NCI-H2227 (cell line): Measurements from ENCODE around the gene SSC4D.
"Not testable (repeated sequence)": the region's sequence is repeated elsewhere in the genome, so short reads cannot be mapped to it uniquely, and the experiment has no call there.

ENCODE experiments used
- DNase-seq: peaks from one replicate; lab custom pipeline; 2025; ENCODE audit not compliant: unreplicated experiment; lab: John Stamatoyannopoulos, UW

Gene SSC4D

DNA sequence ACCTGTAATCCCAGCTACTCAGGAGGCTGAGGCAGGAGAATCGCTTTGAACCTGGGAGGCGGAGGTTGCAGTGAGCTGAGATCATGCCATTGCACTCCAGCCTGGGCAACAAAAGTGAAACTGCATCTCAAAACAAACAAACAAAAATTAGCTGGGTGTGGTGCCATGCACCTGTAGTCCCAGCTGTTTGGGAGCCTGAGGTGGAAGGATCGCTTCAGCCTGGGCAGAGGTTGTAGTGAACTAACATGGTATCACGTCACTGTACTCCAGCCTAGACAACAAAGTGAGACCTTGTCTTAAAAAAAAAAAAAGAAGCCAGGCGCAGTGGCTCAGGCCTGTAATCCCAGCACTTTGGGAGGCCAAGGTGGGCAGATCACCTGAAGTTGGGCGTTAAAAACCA, 21.7 kb downstream of the SSC4D start:
- not testable (repeated sequence) for DNase-seq

DNA sequence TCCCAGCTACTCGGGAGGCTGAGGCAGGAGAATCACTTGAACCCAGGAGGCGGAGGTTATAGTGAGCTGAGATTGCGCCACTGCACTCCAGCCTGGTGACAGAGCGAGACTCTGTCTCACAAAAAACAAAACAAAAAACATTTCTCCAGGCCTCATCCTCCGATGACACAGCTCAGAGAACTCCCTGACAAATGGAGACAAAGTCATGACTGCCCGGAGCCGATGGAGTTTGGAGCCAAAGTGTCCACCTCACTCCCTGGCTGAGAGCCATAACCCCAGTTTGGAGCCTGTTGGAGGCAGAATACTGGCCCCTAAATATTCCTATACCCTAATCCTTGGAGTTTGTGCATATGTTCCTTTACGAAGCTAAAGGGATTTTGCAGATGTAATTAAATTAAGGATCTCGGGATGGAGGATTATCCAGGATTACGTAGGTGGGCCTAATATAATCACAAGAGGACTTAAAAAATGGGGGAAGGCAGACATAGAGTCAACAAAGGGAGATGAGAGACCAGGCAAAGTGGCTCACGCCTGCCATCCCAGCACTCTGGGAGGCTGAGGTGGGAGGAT, 22.7 kb downstream of the SSC4D start:
- no peak for DNase-seq

GRCh38 chr7:76383089-76383944, 26.2 kb downstream of the SSC4D start:
- no peak for DNase-seq

DNA sequence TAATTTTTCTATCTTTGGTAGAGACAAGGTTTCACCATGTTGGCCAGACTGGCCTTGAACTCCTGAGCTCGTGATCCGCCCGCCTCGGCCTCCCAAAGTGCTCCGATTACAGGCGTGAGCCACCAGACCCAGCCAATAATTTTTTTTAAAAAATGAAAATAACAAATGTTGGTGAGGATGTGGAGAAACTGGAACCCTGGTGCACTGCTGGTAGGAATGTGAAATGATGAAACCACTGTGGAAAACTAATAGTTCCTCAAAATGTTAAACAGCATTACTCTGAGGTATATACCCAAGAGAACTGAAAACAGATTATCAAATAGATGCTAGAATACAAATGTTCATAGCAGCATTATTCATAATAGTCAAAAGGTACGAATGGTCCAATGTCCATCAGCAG, 27.7 kb downstream of the SSC4D start:
- DNase-seq, result no peak

DNA sequence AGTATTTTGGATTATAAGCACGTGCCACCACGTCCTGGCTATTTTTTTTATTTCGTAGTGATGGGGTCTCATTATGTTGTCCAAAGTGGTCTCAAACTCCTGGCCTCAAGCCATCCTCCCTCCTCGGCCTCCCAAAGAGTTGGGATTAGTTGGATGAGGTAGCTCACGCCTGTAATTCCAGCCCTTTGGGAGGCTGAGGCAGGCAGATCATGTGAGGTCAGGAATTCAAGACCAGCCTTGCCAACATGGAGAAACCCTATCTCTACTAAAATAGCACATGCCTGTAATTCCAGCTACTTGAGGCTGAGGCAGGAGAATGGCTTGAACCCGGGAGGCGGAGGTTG, 28.9 kb downstream of the SSC4D start:
- no peak for DNase-seq

GRCh38 chr7:76377186-76377918, 32.1 kb downstream of the SSC4D start:
- peak; percentile 66 for DNase-seq

DNA sequence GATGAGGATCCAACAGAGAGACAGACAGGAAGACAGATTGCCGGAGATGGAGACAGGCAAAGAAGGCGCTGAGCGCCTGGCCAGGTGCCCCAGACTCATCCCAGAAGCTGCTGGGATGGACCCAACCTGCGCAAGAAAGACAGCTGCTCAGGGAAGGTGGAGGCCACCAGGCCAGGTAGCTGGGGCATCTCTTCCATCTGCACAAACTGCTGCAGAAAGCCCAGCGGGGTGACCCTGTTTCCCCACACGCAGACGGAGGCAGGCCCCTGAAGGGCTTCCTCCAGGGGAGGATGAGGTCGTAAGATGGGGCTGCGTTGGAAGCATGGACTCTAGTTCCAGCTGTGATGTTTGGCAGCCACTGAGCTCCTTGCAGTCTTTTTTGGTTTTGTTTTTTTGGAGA, 34.2 kb downstream of the SSC4D start:
- DNase-seq, result no peak

DNA sequence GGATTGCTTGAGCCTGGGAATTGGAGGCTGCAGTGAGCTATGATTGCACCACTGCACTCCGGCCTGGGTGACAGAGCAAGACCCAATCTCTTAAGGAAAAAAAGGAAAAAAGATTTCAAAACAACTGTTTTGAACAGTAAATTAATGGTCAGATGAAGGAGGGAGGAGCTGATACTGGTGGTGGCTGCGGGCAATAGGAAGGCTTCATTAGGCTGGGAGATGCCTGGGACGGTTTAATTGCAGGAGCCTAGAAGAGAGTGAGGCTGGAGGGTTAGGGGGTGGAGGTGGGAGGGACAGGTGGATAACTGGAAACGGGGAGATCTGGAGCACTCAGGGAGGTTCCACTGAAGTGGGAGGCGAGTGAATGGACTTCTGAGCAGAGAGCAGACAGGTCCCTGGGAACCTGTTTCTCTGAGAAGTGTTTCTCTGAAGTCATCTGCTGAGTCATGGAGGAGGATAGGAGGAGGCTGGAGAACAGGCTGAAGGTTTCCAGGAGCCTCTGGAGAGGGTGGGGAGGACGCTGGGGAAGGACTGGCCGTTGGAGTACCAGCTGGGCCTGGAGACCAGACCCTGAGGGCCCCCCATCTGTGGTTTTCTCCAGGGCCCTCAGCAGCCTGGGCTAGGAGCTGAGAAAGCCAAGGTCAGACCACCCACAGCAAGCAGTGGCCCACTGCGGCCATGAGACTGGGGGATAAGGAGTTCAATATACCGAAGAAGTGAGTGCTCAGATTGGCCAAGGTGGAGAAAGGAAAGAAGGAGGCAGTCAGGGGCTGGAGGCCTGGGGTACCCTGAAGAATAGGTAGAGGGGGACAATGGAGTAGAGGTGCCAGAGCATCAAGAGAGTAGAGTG, 36.3 kb downstream of the SSC4D start:
- DNase-seq, result no peak

DNA sequence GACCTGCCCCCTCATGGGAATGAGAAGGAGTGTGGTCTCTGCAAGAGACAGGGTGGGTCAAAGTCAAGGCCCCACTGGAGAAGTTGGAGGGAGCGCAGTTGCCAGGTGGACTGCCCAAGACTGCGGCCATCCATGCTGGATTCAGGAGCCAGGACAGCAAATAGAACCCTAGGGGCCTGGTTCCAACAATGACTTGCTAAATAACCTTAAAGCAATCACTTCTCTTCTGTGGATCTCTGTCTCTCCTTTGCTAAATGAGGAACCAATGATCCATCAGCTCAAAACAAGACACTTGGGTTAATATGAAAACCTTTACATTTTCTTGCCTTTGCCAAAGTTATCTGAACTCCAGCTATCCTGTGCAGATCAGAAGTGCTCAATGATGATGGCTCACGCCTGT, 38.1 kb downstream of the SSC4D start:
- DNase-seq, result no peak

DNA sequence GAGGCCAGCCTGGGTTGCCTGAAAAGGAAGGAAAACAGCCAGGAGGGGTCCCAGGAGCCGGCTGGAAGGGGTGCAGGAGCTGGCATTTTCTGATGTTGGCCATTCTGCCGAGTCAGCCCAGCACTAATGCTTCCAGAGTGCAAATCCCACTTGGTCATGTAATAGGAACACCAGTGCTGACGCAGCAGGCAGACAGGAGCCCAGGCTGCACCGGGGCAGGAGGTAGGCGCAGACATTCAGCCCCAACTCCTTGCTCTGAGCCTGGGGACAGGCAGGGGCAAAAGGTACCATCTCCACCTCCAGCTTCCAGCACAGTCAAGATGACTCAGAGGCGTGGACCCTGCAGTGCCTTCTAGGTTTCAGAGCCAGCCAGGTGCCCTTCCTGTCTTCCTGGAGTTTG, 40.5 kb downstream of the SSC4D start:
- no peak for DNase-seq

DNA sequence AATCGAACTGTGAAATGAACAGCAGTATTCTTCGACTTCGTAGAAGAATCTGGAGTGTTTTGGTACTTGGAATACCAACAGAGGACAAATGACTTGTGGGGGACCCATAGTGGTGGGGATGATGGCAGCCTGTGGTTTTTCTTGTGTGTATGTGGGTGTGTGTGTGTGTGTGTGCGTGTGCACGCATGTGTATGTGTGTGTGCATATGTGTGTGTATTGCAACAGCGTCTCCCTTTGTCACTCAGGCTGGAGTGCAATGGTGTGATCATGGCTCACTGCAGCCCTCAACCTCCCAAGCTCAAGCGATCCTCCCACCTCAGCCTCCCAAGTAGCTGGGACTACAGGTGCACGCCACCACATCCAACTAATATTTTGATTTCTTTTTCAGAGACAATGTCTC, 41.3 kb downstream of the SSC4D start:
- no peak for DNase-seq

DNA sequence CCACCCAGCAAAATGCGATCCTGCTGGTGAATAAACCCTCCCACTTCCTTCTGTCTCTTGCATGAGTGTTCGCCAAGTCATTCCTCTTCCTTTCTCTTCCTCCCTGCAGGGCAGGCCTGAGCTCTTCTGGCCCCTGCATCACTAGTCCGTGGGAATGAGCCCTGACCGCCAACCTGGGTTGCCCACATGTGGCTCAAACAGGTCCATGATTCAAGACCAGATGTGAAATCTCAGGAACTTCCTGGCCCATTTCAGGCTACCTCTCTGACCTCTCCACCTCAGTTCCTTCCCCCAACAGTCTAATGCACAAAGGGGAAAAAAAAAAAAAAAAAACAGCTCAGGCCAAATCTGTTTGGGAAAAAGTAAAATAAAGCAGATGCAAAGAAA, 45.3 kb downstream of the SSC4D start:
- DNase-seq, result no peak

DNA sequence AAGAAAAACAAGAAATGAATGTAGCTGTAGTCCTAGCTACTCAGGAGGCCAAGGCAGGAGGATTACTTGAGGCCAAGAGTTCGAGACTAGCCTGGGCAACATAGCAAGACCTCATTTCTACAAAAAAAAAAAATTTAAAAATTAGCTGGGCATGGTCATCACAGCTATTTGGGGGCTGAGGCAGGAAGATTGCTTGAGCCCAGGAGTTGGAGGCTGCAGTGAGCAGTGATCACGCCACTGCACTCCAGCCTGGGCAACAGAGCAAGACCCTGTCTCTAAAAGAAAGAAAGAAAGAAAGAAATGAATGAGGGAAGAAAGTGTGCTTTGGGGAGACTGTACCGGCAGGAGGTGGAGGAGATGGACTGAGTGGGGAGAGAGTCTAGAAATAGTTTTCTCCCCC, 45.7 kb downstream of the SSC4D start:
- not testable (repeated sequence) for DNase-seq

- no peak for DNase-seq
These were observed 49.4 kb downstream of the SSC4D start for GRCh38 chr7:76359978-76360638.

GRCh38 chr7:76359111-76359977, 50.2 kb downstream of the SSC4D start:
- DNase-seq, result peak; percentile 99

- peak; percentile 93 for DNase-seq
These were observed 50.9 kb downstream of the SSC4D start, which contains the start of gene YWHAG for GRCh38 chr7:76358481-76359110. YWHAG (minus strand) TSS chr7:76358991; CDS start chr7:76358808, 183 bp downstream.

DNA sequence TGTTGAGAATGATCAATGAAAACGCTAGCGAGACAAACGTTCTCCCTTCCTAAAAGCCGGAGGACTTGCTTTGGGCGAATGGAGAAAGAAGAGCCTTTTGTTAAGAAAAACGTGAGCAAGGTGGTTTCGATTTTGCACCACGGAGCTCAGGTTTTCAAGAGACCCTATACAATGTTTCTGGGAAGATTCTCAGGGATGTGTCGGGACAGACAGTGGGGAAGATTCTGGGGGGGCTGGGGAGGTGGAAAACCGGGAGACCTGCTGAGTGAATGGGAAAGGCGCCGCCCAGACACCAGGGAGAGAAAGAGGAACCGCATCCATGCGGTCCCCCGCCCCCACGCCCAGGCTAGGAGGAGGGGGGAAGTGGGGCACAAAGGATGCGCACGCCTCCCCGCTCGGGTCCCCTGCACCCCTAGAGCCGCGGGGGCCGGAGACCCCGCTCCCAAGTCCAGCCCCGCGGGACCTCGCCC, 51.5 kb downstream of the SSC4D start:
- DNase-seq, result peak; percentile 75

DNA sequence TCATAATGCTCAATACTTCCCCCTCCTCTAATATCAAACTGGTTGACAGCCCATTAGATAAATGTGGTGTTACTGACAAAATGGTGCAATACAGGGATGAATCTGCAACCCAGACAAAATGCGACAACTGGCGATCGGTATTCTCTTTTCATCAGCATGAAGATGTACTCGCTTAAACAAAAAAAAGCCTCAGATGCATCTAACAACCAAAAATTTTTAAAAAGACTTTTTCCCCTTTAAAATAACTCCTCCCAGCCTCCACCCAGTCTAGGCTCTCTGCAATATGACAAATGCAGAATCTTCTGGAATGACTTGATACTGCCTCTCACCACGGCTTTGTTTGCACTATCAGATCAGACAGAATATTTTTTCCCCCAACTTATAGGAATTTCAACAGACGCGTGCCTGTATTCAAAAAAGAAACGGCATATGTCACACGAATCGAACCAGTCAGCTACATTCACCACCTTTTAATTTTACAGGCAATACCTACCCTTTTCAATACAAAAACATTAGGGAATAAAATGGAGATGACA, 52.0 kb downstream of the SSC4D start:
- no peak for DNase-seq

DNA sequence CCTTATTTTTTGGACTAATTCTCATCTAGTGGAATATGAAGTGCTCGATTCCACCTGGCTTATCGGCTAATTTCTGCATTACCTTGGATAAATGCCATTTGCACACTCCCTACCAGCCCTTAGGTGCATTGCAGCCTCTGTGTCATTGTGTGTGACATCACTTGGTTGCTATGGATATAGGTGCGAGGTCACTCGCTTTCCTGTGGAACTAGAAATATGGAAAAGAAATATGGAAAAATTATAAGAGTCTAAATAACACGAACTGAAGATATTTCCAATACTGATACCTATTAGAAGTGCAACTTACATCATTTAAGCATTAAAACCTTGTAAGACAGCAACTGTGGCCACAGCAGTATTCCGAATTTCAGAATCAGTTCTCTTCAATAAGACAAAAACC, 52.7 kb downstream of the SSC4D start:
- peak; percentile 44 for DNase-seq
